GM12892 (cell line): ENCODE measurements around the gene RTP2.

Source experiments
- POLR2A ChIP-seq: IDR thresholded peaks from 2 replicates; pipeline ENCODE4 v1.6.1; 2011; ENCODE audit warnings: low read depth, low read length, control low read depth
- POLR2AphosphoS5 ChIP-seq: IDR thresholded peaks from 2 replicates; pipeline ENCODE4 v1.6.1; 2011; ENCODE audit warnings: low read depth, low read length, control low read depth
- TAF1 ChIP-seq: IDR thresholded peaks from 2 replicates; pipeline ENCODE4 v1.6.1; 2011; ENCODE audit warnings: low read depth, mild to moderate bottlenecking, control low read depth, low read length, borderline replicate concordance

DNA sequence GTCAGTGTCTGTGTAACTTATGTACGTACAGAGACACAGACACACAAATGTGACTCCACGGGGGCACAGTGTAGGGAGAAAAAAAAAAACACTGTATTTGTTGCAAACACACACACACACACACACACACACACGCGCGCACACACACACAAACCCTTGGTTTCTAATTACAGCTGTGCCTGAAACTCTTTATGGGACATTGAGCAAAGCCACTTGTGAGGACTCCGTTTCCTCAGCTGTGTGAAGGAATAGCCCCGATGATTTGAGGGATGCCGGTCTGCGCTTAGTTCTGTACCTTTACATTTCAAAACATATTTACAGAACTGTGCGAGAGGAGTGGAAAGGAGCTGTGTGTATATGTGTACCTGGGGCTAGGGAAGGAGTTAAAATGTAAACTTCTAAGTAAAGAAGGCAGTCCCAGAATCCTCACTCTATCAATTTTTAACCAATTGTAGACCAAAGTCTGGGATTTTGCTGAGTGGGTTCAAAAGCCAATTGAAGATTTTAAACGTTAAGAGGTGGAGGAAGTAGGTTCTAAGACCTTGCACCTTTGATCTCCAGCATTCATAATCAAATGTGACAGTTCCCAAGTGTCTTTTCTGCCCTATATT lies 48.3 kb upstream of the RTP2 start:
- TF ChIP-seq TAF1 (no peak), POLR2AphosphoS5 (no peak), POLR2A (no peak)
